Colon (tissue), 2 donors: ENCODE data around the gene MLLT6.

Experiments
- FAIRE-seq: peaks from 2 replicates; lab custom pipeline; 2012; peaks lifted over from hg19 to GRCh38; lab: Jason Lieb, UNC
- donor health status: control.
- donor health status: control.

The MLLT6 gene

GRCh38 chr17:38768417-38768816, 63.3 kb downstream of the MLLT6 start:
- FAIRE-seq, result no peak

- no peak for FAIRE-seq
Observed at GRCh38 chr17:38773258-38773657, 68.2 kb downstream of the MLLT6 start.

GRCh38 chr17:38777641-38778250, 72.7 kb downstream of the MLLT6 start:
- no peak for FAIRE-seq
